H9 (cell line): ENCODE data around the gene GALNT9. TPM values are rescaled to one million over a fixed set of nuclear protein-coding genes. Genes with fewer than 3 reads are reported as not detected.

Experiments used
- DNase-seq: peaks from one replicate; pipeline ENCODE4 v3.0.0-alpha.2; 2017
- H2AFZ ChIP-seq: one replicate; pipeline ENCODE4 v1.6.1; 2013; ENCODE audit warnings: mild to moderate bottlenecking, low read length, control low read depth, moderate library complexity
- H2AK5ac ChIP-seq: 2 replicates; pipeline ENCODE4 v1.6.1; 2013; ENCODE audit warnings: low read length, control low read depth, mixed read lengths; ENCODE audit not compliant: insufficient read length
- H2BK120ac ChIP-seq: one replicate; pipeline ENCODE4 v1.6.1; 2013; ENCODE audit warnings: low read depth, mild to moderate bottlenecking, low read length, control low read depth, inconsistent platforms; ENCODE audit not compliant: poor library complexity, severe bottlenecking
- H2BK12ac ChIP-seq: 2 replicates; pipeline ENCODE4 v1.6.1; 2013; ENCODE audit warnings: low read length, control low read depth, mixed read lengths, low read depth; ENCODE audit not compliant: insufficient read length
- H2BK15ac ChIP-seq: 2 replicates; pipeline ENCODE4 v1.6.1; 2013; ENCODE audit warnings: low read depth, low read length, control low read depth
- H2BK20ac ChIP-seq: one replicate; pipeline ENCODE4 v1.6.1; 2013; ENCODE audit warnings: low read depth, mild to moderate bottlenecking, low read length, control low read depth, inconsistent platforms; ENCODE audit not compliant: poor library complexity, severe bottlenecking
- H2BK5ac ChIP-seq: 2 replicates; pipeline ENCODE4 v1.6.1; 2013; ENCODE audit warnings: low read length, control low read depth, mixed read lengths; ENCODE audit not compliant: insufficient read length
- H3K14ac ChIP-seq: 2 replicates; pipeline ENCODE4 v1.6.1; 2013; ENCODE audit warnings: low read length, control low read depth; ENCODE audit not compliant: insufficient read depth
- H3K18ac ChIP-seq: 2 replicates; pipeline ENCODE4 v1.6.1; 2013; ENCODE audit warnings: low read depth, mild to moderate bottlenecking, mixed read lengths, low read length, control low read depth; ENCODE audit not compliant: insufficient read length
- H3K23ac ChIP-seq: 2 replicates; pipeline ENCODE4 v1.6.1; 2013; ENCODE audit warnings: low read length, control low read depth, mixed read lengths, low read depth; ENCODE audit not compliant: insufficient read length
- H3K23me2 ChIP-seq: 2 replicates; pipeline ENCODE4 v1.6.1; 2013; ENCODE audit warnings: low read depth, mild to moderate bottlenecking, mixed read lengths, low read length, control low read depth; ENCODE audit not compliant: insufficient read length, poor library complexity, severe bottlenecking
- H3K27ac ChIP-seq: 2 replicates; pipeline ENCODE4 v1.5.1; 2013; ENCODE audit warnings: low read length, control low read depth, mixed read lengths, low read depth; ENCODE audit not compliant: insufficient read length
- H3K27me3 ChIP-seq: 2 replicates; pipeline ENCODE4 v1.6.1; 2013; ENCODE audit warnings: low read length, control low read depth, inconsistent platforms; ENCODE audit not compliant: insufficient read depth
- H3K4ac ChIP-seq: 2 replicates; pipeline ENCODE4 v1.6.1; 2013; ENCODE audit warnings: low read depth, mild to moderate bottlenecking, control low read depth, inconsistent platforms, low read length, moderate library complexity
- H3K4me1 ChIP-seq: 2 replicates; pipeline ENCODE4 v1.6.1; 2013; ENCODE audit warnings: low read length, control low read depth, inconsistent platforms; ENCODE audit not compliant: insufficient read depth
- H3K4me2 ChIP-seq: 2 replicates; pipeline ENCODE4 v1.6.1; 2013; ENCODE audit warnings: low read length, control low read depth, mixed read lengths; ENCODE audit not compliant: insufficient read length, insufficient read depth
- H3K56ac ChIP-seq: 2 replicates; pipeline ENCODE4 v1.6.1; 2013; ENCODE audit warnings: low read depth, mild to moderate bottlenecking, mixed read lengths, low read length, control low read depth; ENCODE audit not compliant: insufficient read length
- H3K79me1 ChIP-seq: 2 replicates; pipeline ENCODE4 v1.6.1; 2013; ENCODE audit warnings: low read depth, mild to moderate bottlenecking, moderate library complexity, low read length, control low read depth, inconsistent platforms; ENCODE audit not compliant: insufficient read depth, poor library complexity, severe bottlenecking
- H3K79me2 ChIP-seq: 2 replicates; pipeline ENCODE4 v1.6.1; 2013; ENCODE audit warnings: low read length, control low read depth, inconsistent platforms; ENCODE audit not compliant: insufficient read depth
- H3K9ac ChIP-seq: 2 replicates; pipeline ENCODE4 v1.6.1; 2013; ENCODE audit warnings: low read length, control low read depth, mixed read lengths; ENCODE audit not compliant: insufficient read length; ENCODE audit errors: extremely low read depth
- H3K9me3 ChIP-seq: one replicate; pipeline ENCODE4 v1.6.1; 2013; ENCODE audit warnings: low read depth, low read length, inconsistent platforms; ENCODE audit not compliant: control insufficient read depth
- H3T11ph ChIP-seq: one replicate; pipeline ENCODE4 v1.6.1; 2013; ENCODE audit warnings: mild to moderate bottlenecking, low read length, control low read depth, inconsistent platforms
- H4K20me1 ChIP-seq: one replicate; pipeline ENCODE4 v1.6.1; 2013; ENCODE audit not compliant: control insufficient read depth, insufficient read length, insufficient read depth
- H4K5ac ChIP-seq: 2 replicates; pipeline ENCODE4 v1.6.1; 2013; ENCODE audit warnings: low read depth, mild to moderate bottlenecking, mixed read lengths, low read length, control low read depth; ENCODE audit not compliant: insufficient read length
- H4K8ac ChIP-seq: replicated peaks from 2 replicates; pipeline ENCODE4 v1.6.1; 2013; ENCODE audit warnings: low read length, control low read depth, mixed read lengths, low read depth; ENCODE audit not compliant: insufficient read length
- H4K91ac ChIP-seq: 2 replicates; pipeline ENCODE4 v1.6.1; 2013; ENCODE audit warnings: low read depth, mild to moderate bottlenecking, moderate library complexity, mixed read lengths, low read length, control low read depth; ENCODE audit not compliant: insufficient read length
- H3K27ac Mint-ChIP-seq, 3 experiments: 2 replicates in 2 of 3; 3 replicates in 1 of 3; pipeline ENCODE4 v1.8.0; 2020 to 2021; ENCODE audit warnings: mixed read lengths in 3 of 3, mild to moderate bottlenecking in 1 of 3, moderate library complexity in 1 of 3
- H3K27me3 Mint-ChIP-seq: 2 replicates; pipeline ENCODE4 v1.8.0; 2021; ENCODE audit warnings: low read depth, mild to moderate bottlenecking, moderate library complexity, mixed read lengths
- H3K36me3 Mint-ChIP-seq, 3 experiments: 2 replicates in 2 of 3; 3 replicates in 1 of 3; pipeline ENCODE4 v1.8.0; 2020 to 2021; ENCODE audit warnings: low read depth in 3 of 3, mixed read lengths in 3 of 3; ENCODE audit not compliant: insufficient read depth in 1 of 3
- H3K4me1 Mint-ChIP-seq, 2 experiments: 2 replicates each; pipeline ENCODE4 v1.8.0; 2020; ENCODE audit warnings: mixed read lengths in 2 of 2
- H3K4me3 Mint-ChIP-seq, 2 experiments: 2 replicates in 1 of 2; 3 replicates in 1 of 2; pipeline ENCODE4 v1.8.0; 2020 to 2021; ENCODE audit warnings: mild to moderate bottlenecking in 2 of 2, mixed read lengths in 2 of 2, moderate library complexity in 1 of 2
- H3K9me3 Mint-ChIP-seq, 2 experiments: 2 replicates in 1 of 2; 3 replicates in 1 of 2; pipeline ENCODE4 v1.8.0; 2020; ENCODE audit warnings: mild to moderate bottlenecking in 2 of 2, mixed read lengths in 2 of 2, moderate library complexity in 1 of 2
- WGBS: extraction: QIAGEN DNeasy Blood & Tissue Kit; methylation state at CpG from one replicate; pipeline ENCODE4 v1.1.7; 2013; ENCODE audit warnings: missing lambda C conversion rate, low lambda C conversion rate, mixed read lengths; ENCODE audit not compliant: insufficient read length; ENCODE audit errors: extremely low coverage; 5-methylcytosine and 5-hydroxymethylcytosine counted together
- total RNA-seq: library from RNA; stranded (reverse); gene quantifications from 2 replicates; pipeline ENCODE4 v1.2.1, GENCODE V29; 2021
- TF ChIP-seq, protein P1 (sequence below): fragments of 200-600 bp; sonication (generic); conservative IDR thresholded peaks from 3 replicates; pipeline ENCODE4 v1.8.0; 2021; ENCODE audit warnings: antibody characterized with exemption, mild to moderate bottlenecking

Gene GALNT9
- total RNA-seq, 1 experiment from 2014 or later = 0.35 TPM

DNA sequence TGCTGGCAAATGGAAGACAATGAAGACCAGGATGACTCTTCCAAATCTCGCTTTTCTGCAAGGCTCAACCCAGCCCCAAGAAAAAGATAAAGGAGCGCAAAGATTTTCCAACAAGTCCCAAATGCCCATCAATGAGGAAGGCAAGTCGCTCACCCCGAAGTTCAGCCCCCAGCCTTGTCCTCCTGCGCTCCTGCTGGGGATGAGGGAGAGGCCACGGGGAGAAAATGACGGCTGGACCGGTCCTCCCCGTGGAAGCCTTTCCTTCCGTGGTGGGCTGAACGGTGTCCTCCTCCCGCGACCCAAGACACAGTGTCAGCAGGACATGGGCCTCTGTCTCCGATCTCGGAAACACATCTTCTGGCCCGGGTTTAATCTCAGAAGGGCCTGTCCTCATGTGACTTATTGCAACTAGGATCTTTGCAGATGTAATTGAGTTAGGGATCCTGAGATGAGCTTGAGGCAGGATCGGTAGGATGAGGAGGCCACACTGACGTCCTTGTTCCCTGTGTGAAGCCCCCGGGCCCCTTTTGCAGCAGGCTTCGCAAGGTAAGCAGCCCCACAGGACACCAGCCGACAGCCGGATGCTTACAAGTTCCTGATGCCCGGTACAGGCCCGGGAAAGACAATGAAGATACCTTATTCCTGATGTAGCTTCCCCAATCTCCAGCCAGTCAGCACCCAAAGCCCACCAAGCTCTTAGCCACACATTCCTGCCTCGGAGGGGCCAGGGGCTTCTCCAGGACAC, 64.2 kb downstream of the GALNT9 start:
- Histone ChIP-seq H3K23ac (no peak overlapping the region), H2AFZ (no peak overlapping the region), H2BK12ac (no peak overlapping the region), H3K79me1 (no peaks in the 10 kb centered on the region), H2BK20ac (no peak overlapping the region), H2BK120ac (no peak overlapping the region), H3K4me1 (no peaks in the 10 kb centered on the region), H4K20me1 (peaks cover 5% of the 10 kb centered on the region), H3K4ac (no peak overlapping the region), H3K4me2 (no peak overlapping the region), H3K56ac (no peak overlapping the region), H4K8ac (no peak overlapping the region), H3T11ph (no peak overlapping the region), H3K27me3 (no peaks in the 10 kb centered on the region; the same call in 1 of the 2 replicates), H3K18ac (no peak overlapping the region), H4K91ac (no peak overlapping the region), H4K5ac (no peak overlapping the region), H3K9me3 (no peaks in the 10 kb centered on the region), H2AK5ac (no peak overlapping the region), H3K27ac (no peak overlapping the region), H2BK5ac (no peak overlapping the region), H3K23me2 (no peaks in the 10 kb centered on the region), H3K14ac (no peak overlapping the region), H3K9ac (no peak overlapping the region), H2BK15ac (no peak overlapping the region), H3K79me2 (no peaks in the 10 kb centered on the region)
- Mint-ChIP-seq H3K27ac (no peak overlapping the region; a peak in 2 of 7 replicates), H3K36me3 (no peaks in the 10 kb centered on the region), H3K27me3 (peaks cover 22% of the 10 kb centered on the region), H3K9me3 (no peaks in the 10 kb centered on the region), H3K4me3 (no peak overlapping the region), H3K4me1 (no peaks in the 10 kb centered on the region)
- WGBS = no CpG with 5 or more reads among the region's 25 CpGs
- no peak for DNase-seq
- TF ChIP-seq, protein P1, sequence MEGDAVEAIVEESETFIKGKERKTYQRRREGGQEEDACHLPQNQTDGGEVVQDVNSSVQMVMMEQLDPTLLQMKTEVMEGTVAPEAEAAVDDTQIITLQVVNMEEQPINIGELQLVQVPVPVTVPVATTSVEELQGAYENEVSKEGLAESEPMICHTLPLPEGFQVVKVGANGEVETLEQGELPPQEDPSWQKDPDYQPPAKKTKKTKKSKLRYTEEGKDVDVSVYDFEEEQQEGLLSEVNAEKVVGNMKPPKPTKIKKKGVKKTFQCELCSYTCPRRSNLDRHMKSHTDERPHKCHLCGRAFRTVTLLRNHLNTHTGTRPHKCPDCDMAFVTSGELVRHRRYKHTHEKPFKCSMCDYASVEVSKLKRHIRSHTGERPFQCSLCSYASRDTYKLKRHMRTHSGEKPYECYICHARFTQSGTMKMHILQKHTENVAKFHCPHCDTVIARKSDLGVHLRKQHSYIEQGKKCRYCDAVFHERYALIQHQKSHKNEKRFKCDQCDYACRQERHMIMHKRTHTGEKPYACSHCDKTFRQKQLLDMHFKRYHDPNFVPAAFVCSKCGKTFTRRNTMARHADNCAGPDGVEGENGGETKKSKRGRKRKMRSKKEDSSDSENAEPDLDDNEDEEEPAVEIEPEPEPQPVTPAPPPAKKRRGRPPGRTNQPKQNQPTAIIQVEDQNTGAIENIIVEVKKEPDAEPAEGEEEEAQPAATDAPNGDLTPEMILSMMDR = no peak
